ENCODE data around the gene CYP2C18. TPM values are rescaled to one million over a fixed set of nuclear protein-coding genes. Genes with fewer than 3 reads are reported as not detected.
"Not testable (repeated sequence)": the region's sequence is repeated elsewhere in the genome, so short reads cannot be mapped to it uniquely, and the experiment has no call there.

Gene CYP2C18
- total RNA-seq, 2 donors from 2014 or later, result 0.40 TPM; not detected in 1

DNA sequence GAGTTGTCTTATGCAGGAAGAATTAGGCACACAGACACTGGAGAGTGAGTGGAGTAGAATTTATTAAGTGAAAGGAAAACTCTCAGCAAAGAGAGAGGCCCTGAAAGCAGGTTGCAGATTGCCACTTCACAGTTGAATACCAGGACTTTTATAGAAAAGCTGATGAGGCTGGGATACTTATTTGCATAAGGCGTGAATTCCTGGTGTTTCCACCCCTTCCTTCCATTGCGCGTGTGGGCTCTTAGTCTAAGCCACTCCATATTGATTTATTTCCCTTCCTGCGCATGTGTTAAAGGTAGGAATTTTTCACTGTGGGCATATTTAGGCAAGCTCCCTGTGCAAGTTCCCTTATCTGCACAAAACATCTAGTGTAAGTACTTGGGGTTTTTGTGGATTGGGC, 893 bp upstream of the CYP2C18 start:
- H3K36me3 Mint-ChIP-seq (ENCODE audit: low read depth); H3K27ac Mint-ChIP-seq; H3K27me3 Mint-ChIP-seq; H3K9me3 Mint-ChIP-seq; H3K4me1 Mint-ChIP-seq; ATAC-seq (replicated peaks); H3K4me3 Mint-ChIP-seq: not testable (repeated sequence)

DNA sequence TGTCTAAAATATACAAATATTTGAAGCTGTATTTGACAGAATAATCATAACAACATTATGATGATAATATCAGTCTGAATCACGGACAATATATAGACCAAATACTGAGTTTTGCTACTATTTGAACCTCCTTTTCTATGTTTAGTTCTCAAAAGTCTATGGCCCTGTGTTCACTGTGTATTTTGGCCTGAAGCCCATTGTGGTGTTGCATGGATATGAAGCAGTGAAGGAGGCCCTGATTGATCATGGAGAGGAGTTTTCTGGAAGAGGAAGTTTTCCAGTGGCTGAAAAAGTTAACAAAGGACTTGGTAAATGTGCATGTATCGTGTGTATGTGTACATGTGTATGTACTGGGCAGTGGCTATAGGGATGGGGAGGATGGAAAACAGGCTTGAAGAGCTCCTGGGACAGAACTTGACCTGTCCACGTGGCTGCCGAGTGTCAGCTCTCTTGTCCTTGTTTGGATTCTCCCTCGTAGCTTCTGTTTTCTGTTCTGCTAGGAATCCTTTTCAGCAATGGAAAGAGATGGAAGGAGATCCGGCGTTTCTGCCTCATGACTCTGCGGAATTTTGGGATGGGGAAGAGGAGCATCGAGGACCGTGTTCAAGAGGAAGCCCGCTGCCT, 4.2 kb downstream of the CYP2C18 start:
- Mint-ChIP-seq H3K27ac (no peak overlapping the region), H3K4me1 (no peaks in the 10 kb centered on the region), H3K9me3 (peaks cover 3% of the 10 kb centered on the region), H3K4me3 (no peak overlapping the region), H3K27me3 (peaks cover 13% of the 10 kb centered on the region), H3K36me3 (ENCODE audit: low read depth) (no peaks in the 10 kb centered on the region)
- ATAC-seq (replicated peaks), result no peak

DNA sequence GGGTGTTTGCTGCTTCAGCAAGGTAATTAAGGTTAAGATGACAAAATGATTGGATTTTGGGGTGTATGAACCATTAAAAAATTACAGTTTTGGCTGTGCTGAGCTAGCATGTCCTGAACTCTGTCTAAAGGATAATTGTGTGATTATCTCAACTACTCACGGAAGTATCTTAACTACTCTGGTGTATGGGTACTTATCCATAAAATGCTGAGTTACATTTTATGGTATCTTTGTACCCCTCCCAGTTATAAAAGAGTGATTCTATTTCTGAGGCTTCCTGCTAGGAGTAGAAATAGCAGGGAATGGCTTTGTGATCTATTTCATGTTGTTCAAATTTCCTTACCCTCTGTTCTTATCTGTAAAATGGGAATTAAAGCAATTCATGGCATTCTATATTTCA, 22.6 kb downstream of the CYP2C18 start:
- H3K27me3 Mint-ChIP-seq, result no peaks in the 10 kb centered on the region
- no peak overlapping the region for H3K27ac Mint-ChIP-seq
- no peaks in the 10 kb centered on the region for H3K4me1 Mint-ChIP-seq
- no peak overlapping the region for H3K4me3 Mint-ChIP-seq
- peaks cover 12% of the 10 kb centered on the region for H3K9me3 Mint-ChIP-seq
- H3K36me3 Mint-ChIP-seq (ENCODE audit: low read depth), result no peaks in the 10 kb centered on the region
- ATAC-seq (replicated peaks), result no peak

DNA sequence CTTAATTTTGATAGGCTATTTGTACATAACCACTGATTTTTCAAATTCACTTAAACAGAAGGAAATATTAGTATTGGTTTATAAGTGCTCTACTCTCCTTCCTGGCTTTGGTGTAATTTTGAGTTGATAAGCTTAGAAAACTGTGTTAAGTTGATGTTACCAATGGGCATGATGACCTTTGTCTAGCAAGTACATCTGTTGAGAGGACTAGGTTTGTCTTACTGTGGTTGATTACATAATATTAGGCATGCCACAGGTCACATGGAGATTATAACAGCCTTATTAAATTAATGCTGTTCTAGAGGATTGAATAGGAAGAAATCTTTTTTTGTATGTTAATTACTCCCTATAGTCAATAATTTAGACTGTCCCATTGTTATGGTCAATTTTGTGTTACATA, 27.0 kb downstream of the CYP2C18 start:
- no peak for ATAC-seq (replicated peaks)
- H3K27me3 Mint-ChIP-seq, result no peaks in the 10 kb centered on the region
- no peak overlapping the region for H3K27ac Mint-ChIP-seq
- no peaks in the 10 kb centered on the region for H3K36me3 Mint-ChIP-seq (ENCODE audit: low read depth)
- H3K4me1 Mint-ChIP-seq, result no peaks in the 10 kb centered on the region
- H3K4me3 Mint-ChIP-seq, result no peak overlapping the region
- peaks cover 8% of the 10 kb centered on the region for H3K9me3 Mint-ChIP-seq

DNA sequence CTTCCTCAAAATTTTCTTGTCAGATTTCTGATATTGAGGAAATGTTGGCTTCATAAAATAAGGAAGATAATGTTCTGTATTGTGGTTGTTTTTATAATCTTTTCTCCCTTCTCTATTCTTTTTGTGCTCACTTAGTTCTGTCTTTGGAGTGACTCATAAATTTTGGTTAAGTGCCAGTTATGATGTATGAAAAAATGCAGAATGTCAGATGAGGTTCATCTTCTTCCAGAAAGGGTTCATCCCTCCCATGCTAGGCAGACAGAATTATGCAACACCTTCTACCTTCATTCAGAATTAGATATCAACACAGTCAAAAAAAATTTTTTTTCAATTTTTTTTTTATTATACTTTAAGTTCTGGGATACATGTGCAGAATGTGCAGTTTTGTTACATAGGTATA, 42.3 kb downstream of the CYP2C18 start:
- no peaks in the 10 kb centered on the region for H3K9me3 Mint-ChIP-seq
- no peaks in the 10 kb centered on the region for H3K36me3 Mint-ChIP-seq (ENCODE audit: low read depth)
- no peak overlapping the region for H3K4me3 Mint-ChIP-seq
- H3K27ac Mint-ChIP-seq, result no peak overlapping the region
- no peak for ATAC-seq (replicated peaks)
- no peaks in the 10 kb centered on the region for H3K4me1 Mint-ChIP-seq
- H3K27me3 Mint-ChIP-seq, result no peaks in the 10 kb centered on the region

DNA sequence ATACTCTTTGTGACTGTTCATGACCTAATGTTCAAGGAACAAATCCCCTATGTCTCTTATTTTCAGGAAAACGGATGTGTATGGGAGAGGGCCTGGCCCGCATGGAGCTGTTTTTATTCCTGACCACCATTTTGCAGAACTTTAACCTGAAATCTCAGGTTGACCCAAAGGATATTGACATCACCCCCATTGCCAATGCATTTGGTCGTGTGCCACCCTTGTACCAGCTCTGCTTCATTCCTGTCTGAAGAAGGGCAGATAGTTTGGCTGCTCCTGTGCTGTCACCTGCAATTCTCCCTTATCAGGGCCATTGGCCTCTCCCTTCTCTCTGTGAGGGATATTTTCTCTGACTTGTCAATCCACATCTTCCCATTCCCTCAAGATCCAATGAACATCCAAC, 51.7 kb downstream of the CYP2C18 start:
- Mint-ChIP-seq H3K27ac (no peak overlapping the region), H3K4me1 (no peaks in the 10 kb centered on the region), H3K36me3 (ENCODE audit: low read depth) (no peaks in the 10 kb centered on the region), H3K27me3 (no peaks in the 10 kb centered on the region), H3K9me3 (peaks cover 5% of the 10 kb centered on the region), H3K4me3 (no peak overlapping the region)
- no peak for ATAC-seq (replicated peaks)

DNA sequence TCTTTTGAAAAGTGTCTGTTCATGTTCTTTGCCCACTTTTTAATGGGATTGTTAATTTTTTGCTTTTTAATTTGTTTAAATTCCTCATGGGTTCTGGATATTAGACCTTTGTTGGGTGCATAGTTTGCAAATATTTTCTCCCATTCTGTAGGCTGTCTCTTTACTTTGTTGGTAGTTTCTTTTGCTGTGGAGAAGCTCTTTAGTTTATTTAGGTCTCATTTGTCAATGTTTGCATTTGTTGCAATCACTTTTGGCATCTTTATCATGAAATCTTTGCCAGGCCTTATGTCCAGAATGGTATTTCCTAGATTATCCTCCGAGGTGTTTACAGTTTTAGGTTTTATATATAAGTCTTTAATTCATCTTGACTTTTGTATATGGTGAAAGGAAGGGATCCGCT, 55.1 kb downstream of the CYP2C18 start:
- Mint-ChIP-seq H3K4me3 (no peak overlapping the region), H3K9me3 (peaks cover 21% of the 10 kb centered on the region), H3K27ac (no peak overlapping the region), H3K27me3 (no peaks in the 10 kb centered on the region), H3K36me3 (ENCODE audit: low read depth) (no peaks in the 10 kb centered on the region), H3K4me1 (no peaks in the 10 kb centered on the region)
- ATAC-seq (replicated peaks), result no peak

DNA sequence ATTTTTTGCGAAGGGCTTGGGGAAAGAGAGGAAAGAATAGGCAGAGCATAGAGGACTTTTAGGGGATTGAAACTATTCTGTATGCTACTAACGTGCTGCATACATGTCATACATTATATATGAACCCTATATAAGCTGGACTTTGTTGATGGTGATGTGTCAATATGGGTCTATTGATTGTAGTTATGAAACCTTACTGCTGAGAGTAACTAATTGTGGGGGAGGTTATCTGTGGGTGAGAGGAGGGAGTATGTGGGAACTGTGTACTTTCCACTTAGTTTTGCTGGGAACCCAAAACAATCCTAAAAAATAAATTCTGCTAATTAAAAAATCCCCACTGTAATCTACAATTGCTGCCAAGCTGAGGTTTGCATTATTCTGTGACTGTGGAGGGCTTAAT, 63.6 kb downstream of the CYP2C18 start:
- Mint-ChIP-seq H3K9me3 (peaks cover 12% of the 10 kb centered on the region), H3K27me3 (no peaks in the 10 kb centered on the region), H3K4me3 (no peak overlapping the region), H3K4me1 (no peaks in the 10 kb centered on the region), H3K27ac (no peak overlapping the region), H3K36me3 (ENCODE audit: low read depth) (no peaks in the 10 kb centered on the region)
- ATAC-seq (replicated peaks), result no peak

DNA sequence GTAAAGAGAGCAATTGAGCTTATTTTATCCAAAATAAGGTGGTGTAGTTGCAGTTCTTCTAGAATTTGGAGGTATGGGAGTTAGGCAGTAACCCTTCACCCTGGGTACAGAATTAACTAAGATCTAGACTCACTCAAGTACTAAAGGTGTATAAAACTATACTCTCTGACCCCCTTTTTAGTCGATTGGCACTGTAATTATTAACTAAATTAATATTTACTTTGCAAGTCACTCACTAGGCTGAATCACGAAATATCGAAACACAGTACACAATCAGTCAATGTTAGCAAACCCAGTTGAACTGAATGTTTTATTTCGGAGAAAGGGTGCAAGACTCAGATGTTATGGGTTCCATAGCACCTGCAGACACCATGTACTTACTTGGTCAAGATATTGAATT, 64.3 kb downstream of the CYP2C18 start:
- peaks cover 10% of the 10 kb centered on the region for H3K9me3 Mint-ChIP-seq
- H3K27me3 Mint-ChIP-seq, result no peaks in the 10 kb centered on the region
- no peak overlapping the region for H3K4me3 Mint-ChIP-seq
- ATAC-seq (replicated peaks), result no peak
- no peaks in the 10 kb centered on the region for H3K36me3 Mint-ChIP-seq (ENCODE audit: low read depth)
- no peaks in the 10 kb centered on the region for H3K4me1 Mint-ChIP-seq
- no peak overlapping the region for H3K27ac Mint-ChIP-seq

DNA sequence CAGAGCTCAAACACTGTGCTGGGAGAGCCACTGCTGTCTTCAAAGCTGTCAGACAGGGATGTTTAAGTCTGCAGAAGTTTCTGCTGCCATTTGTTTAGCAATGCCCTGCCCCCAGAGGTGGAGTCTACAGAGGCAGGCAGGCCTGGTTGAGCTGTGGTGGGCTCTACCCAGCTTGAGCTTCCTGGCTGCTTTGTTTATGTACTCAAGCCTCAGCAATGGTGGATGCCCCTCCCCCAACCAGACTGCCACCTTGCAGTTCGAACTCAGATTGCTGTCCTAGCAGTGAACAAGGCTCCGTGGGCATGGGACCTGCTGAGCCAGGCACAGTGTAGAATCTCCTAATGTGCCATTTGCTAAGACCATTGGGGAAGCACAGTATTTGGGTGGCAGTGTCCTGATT, 74.4 kb downstream of the CYP2C18 start:
- Mint-ChIP-seq H3K4me1 (no peaks in the 10 kb centered on the region), H3K27ac (no peak overlapping the region), H3K27me3 (no peaks in the 10 kb centered on the region), H3K36me3 (ENCODE audit: low read depth) (no peaks in the 10 kb centered on the region), H3K9me3 (no peaks in the 10 kb centered on the region), H3K4me3 (no peak overlapping the region)
- no peak for ATAC-seq (replicated peaks)

DNA sequence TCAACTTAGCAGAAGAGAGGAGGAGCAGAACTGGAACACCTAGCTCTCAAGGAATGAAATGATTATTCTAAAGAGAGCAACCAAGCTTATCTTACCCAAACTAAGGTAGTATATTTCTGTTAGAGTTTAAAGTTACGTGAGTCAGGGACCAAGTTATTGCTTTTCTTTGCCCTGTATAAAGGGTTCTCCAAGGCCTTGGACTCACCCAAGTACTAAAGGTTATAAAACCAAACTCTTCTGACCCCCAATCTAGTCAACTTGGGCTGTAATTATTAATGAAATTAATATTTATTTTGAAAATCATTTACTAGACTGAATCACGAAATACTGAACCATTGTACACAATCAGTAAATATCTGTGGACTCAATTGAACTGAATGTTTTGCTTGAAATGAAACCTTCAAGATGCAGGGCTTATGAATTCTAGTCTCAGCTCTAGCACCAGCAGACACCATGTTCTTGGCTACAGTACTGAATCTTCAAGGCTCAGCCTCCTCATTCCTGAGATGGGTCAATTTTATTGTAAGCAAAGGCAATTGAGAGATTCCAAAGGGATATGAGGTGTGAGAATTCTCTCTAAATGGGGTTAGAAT, 77.2 kb downstream of the CYP2C18 start:
- Mint-ChIP-seq H3K27ac (no peak overlapping the region), H3K36me3 (ENCODE audit: low read depth) (no peaks in the 10 kb centered on the region), H3K4me1 (no peaks in the 10 kb centered on the region), H3K9me3 (no peaks in the 10 kb centered on the region), H3K27me3 (no peaks in the 10 kb centered on the region), H3K4me3 (no peak overlapping the region)
- no peak for ATAC-seq (replicated peaks)

DNA sequence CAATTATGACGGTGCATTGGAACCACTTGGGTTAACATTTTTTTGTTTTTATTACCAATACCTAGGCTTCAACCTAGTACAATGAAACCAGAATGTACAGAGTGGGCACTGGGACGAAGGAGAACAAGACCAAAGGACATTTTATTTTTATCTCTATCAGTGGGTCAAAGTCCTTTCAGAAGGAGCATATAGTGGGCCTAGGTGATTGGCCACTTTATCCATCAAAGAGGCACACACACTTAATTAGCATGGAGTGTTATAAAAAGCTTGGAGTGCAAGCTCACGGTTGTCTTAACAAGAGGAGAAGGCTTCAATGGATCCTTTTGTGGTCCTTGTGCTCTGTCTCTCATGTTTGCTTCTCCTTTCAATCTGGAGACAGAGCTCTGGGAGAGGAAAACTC, 78.9 kb downstream of the CYP2C18 start, which contains the start of gene CYP2C19:
Gene CYP2C19 (plus strand): TSS at position 289 of the 400 bp plus-strand sequence. CDS start 25 bp downstream, at position 314.
- H3K27ac Mint-ChIP-seq, result no peak within 1 kb of the TSS
- H3K4me3 Mint-ChIP-seq, result no peak within 1 kb of the TSS
- H3K9me3 Mint-ChIP-seq, result no peaks in the 10 kb centered on the region
- H3K27me3 Mint-ChIP-seq, result no peaks in the 10 kb centered on the region
- no peaks in the 10 kb centered on the region for H3K4me1 Mint-ChIP-seq
- no peak for ATAC-seq (replicated peaks)
- no peaks in the 10 kb centered on the region for H3K36me3 Mint-ChIP-seq (ENCODE audit: low read depth)

DNA sequence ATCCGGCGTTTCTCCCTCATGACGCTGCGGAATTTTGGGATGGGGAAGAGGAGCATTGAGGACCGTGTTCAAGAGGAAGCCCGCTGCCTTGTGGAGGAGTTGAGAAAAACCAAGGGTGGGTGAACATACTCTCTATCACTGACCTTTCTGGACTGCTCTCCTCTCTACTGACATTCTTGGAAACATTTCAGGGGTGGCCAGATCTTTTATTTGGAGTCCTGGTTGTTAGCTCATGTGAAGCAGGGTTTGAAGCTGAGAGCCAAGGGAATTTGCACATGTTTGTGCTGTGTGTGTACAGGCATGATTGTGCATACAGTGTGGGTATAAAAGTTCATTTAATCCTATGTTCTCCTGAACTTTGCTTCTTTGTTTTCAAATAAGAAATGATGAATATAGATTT, 91.9 kb downstream of the CYP2C18 start:
- H3K27ac Mint-ChIP-seq; H3K27me3 Mint-ChIP-seq; H3K36me3 Mint-ChIP-seq (ENCODE audit: low read depth); ATAC-seq (replicated peaks); H3K4me1 Mint-ChIP-seq; H3K9me3 Mint-ChIP-seq; H3K4me3 Mint-ChIP-seq: not testable (repeated sequence)

DNA sequence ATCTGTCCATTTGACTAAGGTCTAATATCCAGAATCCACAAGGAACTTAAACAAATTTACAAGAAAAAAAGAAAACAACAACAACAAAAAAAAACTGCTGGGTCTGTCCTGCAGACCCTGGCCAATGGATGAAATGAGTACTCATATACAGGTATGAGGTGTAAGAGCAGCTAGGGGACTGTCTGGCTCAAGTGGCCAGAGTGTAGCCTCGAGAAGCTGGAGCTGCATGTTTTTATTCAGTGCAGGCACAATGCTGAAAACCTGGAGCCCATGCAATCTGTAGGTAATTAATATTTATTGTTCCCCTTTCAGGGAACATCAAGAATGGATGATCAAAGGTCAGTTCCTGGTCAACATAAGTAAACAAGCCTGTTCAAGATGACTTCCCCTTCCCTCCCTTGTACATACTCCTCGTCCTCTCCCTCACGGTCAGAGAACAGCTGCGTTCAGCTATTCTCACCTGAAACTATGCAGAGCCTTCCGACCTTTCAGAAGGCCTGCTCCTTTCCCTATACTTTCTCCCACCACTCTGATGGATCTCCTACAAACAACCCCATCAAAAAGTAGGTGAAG, 94.4 kb downstream of the CYP2C18 start:
- no peak for ATAC-seq (replicated peaks)
- H3K27me3 Mint-ChIP-seq, result no peaks in the 10 kb centered on the region
- no peaks in the 10 kb centered on the region for H3K9me3 Mint-ChIP-seq
- no peaks in the 10 kb centered on the region for H3K36me3 Mint-ChIP-seq (ENCODE audit: low read depth)
- H3K27ac Mint-ChIP-seq, result no peak overlapping the region
- no peaks in the 10 kb centered on the region for H3K4me1 Mint-ChIP-seq
- no peak overlapping the region for H3K4me3 Mint-ChIP-seq

DNA sequence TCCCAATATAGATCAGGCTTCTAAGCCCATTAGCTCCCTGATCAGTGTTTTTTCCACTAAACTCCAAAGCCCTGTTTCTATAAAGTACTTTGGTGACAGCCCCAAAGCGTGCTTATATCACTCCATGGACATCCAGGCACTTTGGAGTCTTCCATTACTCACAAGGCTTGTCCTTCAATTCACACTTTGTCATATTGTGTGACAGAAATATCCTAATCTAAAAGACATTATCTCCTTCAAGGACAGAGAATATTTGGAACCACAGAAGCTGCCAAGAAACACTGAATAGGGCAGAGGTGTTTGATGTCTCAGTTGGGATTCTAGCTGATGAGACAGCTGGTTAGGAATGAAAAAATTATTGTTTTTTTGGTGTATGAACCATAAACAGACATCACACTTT, 97.3 kb downstream of the CYP2C18 start:
- Mint-ChIP-seq H3K36me3 (ENCODE audit: low read depth) (no peaks in the 10 kb centered on the region), H3K4me1 (no peaks in the 10 kb centered on the region), H3K27ac (no peak overlapping the region), H3K9me3 (no peaks in the 10 kb centered on the region), H3K4me3 (no peak overlapping the region), H3K27me3 (no peaks in the 10 kb centered on the region)
- ATAC-seq (replicated peaks), result no peak

Data from activated T-helper 17 cell treated with anti-CD3 and anti-CD28 coated beads, Interleukin-2, amount 50 U/mL, for 72 hours (primary cell).